ENCODE measurements around the gene OGDHL. TPM values are rescaled to one million over a fixed set of nuclear protein-coding genes. Genes with fewer than 3 reads are reported as not detected.

OGDHL gene
- total RNA-seq, 1 experiment from 2014 or later = 1.3 TPM

DNA sequence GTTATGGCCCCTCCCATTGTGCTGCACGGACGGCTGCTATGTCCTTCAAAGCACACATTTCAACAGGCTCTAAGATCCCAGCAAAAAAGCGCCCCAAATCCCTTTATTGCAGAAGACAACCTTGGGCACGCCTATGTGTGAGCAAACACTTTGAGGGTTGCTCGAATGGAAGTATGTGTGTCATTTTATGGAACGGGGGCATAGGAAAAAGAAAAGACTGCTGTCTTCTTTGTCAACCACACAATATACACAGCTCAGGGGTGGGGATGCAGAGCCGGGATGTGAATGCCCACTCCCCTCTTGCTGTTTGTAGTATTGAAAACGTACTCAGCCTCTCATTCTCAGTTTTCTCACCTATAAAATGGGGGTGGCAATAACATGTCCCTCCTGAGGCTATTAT, 50.6 kb downstream of the OGDHL start:
- H3K27ac ChIP-seq (ENCODE audit: low read length) = no peak overlapping the region
- H3K36me3 ChIP-seq (ENCODE audit: control insufficient read depth, insufficient read depth, low read length) = no peaks in the 10 kb centered on the region
- no peak for ATAC-seq
- ChIA-PET POLR2A (no interaction called here), CTCF (no interaction called here)
- no peak for TF ChIP-seq POLR2AphosphoS5 (IDR thresholded peaks at IDR 0.05; ENCODE audit: low read depth, low read length)
- TF ChIP-seq TCF7L2 (IDR thresholded peaks at IDR 0.05; ENCODE audit: low read depth, low read length) = no peak
- TF ChIP-seq, protein P1, sequence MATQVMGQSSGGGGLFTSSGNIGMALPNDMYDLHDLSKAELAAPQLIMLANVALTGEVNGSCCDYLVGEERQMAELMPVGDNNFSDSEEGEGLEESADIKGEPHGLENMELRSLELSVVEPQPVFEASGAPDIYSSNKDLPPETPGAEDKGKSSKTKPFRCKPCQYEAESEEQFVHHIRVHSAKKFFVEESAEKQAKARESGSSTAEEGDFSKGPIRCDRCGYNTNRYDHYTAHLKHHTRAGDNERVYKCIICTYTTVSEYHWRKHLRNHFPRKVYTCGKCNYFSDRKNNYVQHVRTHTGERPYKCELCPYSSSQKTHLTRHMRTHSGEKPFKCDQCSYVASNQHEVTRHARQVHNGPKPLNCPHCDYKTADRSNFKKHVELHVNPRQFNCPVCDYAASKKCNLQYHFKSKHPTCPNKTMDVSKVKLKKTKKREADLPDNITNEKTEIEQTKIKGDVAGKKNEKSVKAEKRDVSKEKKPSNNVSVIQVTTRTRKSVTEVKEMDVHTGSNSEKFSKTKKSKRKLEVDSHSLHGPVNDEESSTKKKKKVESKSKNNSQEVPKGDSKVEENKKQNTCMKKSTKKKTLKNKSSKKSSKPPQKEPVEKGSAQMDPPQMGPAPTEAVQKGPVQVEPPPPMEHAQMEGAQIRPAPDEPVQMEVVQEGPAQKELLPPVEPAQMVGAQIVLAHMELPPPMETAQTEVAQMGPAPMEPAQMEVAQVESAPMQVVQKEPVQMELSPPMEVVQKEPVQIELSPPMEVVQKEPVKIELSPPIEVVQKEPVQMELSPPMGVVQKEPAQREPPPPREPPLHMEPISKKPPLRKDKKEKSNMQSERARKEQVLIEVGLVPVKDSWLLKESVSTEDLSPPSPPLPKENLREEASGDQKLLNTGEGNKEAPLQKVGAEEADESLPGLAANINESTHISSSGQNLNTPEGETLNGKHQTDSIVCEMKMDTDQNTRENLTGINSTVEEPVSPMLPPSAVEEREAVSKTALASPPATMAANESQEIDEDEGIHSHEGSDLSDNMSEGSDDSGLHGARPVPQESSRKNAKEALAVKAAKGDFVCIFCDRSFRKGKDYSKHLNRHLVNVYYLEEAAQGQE (IDR thresholded peaks at IDR 0.05; ENCODE audit: insufficient read depth in 1 of 2, low read depth in 2 of 2, low read length in 1 of 2) = no peak
- TF ChIP-seq, protein P2, sequence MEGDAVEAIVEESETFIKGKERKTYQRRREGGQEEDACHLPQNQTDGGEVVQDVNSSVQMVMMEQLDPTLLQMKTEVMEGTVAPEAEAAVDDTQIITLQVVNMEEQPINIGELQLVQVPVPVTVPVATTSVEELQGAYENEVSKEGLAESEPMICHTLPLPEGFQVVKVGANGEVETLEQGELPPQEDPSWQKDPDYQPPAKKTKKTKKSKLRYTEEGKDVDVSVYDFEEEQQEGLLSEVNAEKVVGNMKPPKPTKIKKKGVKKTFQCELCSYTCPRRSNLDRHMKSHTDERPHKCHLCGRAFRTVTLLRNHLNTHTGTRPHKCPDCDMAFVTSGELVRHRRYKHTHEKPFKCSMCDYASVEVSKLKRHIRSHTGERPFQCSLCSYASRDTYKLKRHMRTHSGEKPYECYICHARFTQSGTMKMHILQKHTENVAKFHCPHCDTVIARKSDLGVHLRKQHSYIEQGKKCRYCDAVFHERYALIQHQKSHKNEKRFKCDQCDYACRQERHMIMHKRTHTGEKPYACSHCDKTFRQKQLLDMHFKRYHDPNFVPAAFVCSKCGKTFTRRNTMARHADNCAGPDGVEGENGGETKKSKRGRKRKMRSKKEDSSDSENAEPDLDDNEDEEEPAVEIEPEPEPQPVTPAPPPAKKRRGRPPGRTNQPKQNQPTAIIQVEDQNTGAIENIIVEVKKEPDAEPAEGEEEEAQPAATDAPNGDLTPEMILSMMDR (IDR thresholded peaks at IDR 0.05) = no peak
- TF ChIP-seq SIN3A (IDR thresholded peaks at IDR 0.05; ENCODE audit: borderline replicate concordance, insufficient read depth, low read depth, low read length) = no peak
- no peak overlapping the region for H3K4me3 ChIP-seq (ENCODE audit: low read depth in 2 of 2, low read length in 2 of 2)
- intact Hi-C loops (cut with micrococcal nuclease; ENCODE audit: unreplicated experiment) = no loop called here
- in situ Hi-C loops (cut with HindIII; ENCODE audit: low pct_unique_long_range_greater_than_20kb, low sequenced_read_pairs) = no loop called here
- H3K27me3 ChIP-seq (ENCODE audit: control insufficient read depth, insufficient read depth, low read length) = peaks cover 5% of the 10 kb centered on the region; the same call in 1 of the 2 replicates
- no peaks in the 10 kb centered on the region for H3K4me1 ChIP-seq (ENCODE audit: control insufficient read depth, insufficient read depth, low read length)
- no TSS peak for BruUV-seq (replicated peaks)
- no peak for DNase-seq (ENCODE audit: low read depth, low spot score)
- H3K9me3 ChIP-seq (ENCODE audit: control insufficient read depth, insufficient read depth, low read depth, low read length) = no peaks in the 10 kb centered on the region

DNA sequence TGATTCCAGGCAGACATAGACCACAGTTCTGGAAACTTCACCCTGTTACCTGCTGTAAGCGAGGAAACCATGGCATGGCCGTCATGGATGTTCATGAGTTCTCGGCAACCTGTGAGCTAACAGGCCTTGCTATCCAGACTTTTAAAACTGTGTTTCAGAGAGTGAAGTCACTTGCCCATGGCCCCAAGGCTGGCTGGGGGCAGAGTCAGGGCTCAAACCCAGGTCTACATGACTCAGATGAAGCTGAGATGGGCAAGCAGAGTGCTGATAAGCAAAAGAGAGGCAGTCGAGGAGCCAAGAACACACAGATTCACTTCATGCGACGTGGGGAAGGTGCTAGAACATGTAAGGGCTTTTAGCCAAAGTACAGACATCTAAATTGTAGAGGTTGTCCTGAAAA, 51.2 kb downstream of the OGDHL start:
- Histone ChIP-seq H3K27ac (ENCODE audit: low read length) (no peak overlapping the region), H3K36me3 (ENCODE audit: control insufficient read depth, insufficient read depth, low read length) (no peaks in the 10 kb centered on the region), H3K9me3 (ENCODE audit: control insufficient read depth, insufficient read depth, low read depth, low read length) (no peaks in the 10 kb centered on the region), H3K4me3 (ENCODE audit: low read depth in 2 of 2, low read length in 2 of 2) (no peak overlapping the region), H3K4me1 (ENCODE audit: control insufficient read depth, insufficient read depth, low read length) (no peaks in the 10 kb centered on the region), H3K27me3 (ENCODE audit: control insufficient read depth, insufficient read depth, low read length) (peaks cover 5% of the 10 kb centered on the region; the same call in 1 of the 2 replicates)
- no TSS peak for BruUV-seq (replicated peaks)
- ChIA-PET POLR2A (no interaction called here), CTCF (no interaction called here)
- intact Hi-C loops (cut with micrococcal nuclease; ENCODE audit: unreplicated experiment) (no loop called here), in situ Hi-C loops (cut with HindIII; ENCODE audit: low pct_unique_long_range_greater_than_20kb, low sequenced_read_pairs) (no loop called here)
- TF ChIP-seq, protein P2 (IDR thresholded peaks at IDR 0.05) = no peak
- TF ChIP-seq TCF7L2 (IDR thresholded peaks at IDR 0.05; ENCODE audit: low read depth, low read length) (no peak), SIN3A (IDR thresholded peaks at IDR 0.05; ENCODE audit: borderline replicate concordance, insufficient read depth, low read depth, low read length) (no peak), POLR2AphosphoS5 (IDR thresholded peaks at IDR 0.05; ENCODE audit: low read depth, low read length) (no peak)
- TF ChIP-seq, protein P1 (IDR thresholded peaks at IDR 0.05; ENCODE audit: insufficient read depth in 1 of 2, low read depth in 2 of 2, low read length in 1 of 2) = no peak
- ATAC-seq (no peak), DNase-seq (ENCODE audit: low read depth, low spot score) (no peak)
